ENCODE data around the gene PI4K2B. TPM values are rescaled to one million over a fixed set of nuclear protein-coding genes. Genes with fewer than 3 reads are reported as not detected.

The PI4K2B gene
- total RNA-seq, 1 donor from 2014 or later = 10.7 TPM

DNA sequence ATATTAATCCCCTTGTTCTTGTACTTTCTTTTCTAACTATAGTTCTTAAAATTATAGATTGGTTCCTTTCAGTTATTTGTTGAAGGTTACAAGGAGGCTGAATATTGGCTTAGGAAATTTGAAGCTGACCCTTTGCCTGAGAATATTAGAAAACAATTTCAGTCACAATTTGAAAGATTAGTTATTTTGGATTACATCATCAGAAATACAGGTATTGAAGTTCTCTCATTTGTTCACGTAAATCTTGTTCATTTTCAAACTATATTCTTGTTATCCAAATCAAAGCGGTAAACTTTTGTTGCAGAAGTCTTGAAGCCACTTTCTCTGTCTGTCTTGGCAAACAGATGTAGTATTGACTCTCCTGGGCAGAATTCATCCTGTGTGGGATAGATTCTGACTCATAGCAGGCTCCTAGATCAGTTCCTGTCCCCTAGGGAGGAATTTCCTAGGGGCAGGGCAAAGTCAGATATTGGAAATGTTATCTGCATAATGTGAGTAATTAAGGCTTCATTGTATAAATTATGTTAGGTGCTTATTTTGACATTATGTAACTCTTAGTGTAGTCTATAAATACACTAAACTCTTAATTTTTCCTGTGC, 25.2 kb downstream of the PI4K2B start:
- TF ChIP-seq, protein P1, sequence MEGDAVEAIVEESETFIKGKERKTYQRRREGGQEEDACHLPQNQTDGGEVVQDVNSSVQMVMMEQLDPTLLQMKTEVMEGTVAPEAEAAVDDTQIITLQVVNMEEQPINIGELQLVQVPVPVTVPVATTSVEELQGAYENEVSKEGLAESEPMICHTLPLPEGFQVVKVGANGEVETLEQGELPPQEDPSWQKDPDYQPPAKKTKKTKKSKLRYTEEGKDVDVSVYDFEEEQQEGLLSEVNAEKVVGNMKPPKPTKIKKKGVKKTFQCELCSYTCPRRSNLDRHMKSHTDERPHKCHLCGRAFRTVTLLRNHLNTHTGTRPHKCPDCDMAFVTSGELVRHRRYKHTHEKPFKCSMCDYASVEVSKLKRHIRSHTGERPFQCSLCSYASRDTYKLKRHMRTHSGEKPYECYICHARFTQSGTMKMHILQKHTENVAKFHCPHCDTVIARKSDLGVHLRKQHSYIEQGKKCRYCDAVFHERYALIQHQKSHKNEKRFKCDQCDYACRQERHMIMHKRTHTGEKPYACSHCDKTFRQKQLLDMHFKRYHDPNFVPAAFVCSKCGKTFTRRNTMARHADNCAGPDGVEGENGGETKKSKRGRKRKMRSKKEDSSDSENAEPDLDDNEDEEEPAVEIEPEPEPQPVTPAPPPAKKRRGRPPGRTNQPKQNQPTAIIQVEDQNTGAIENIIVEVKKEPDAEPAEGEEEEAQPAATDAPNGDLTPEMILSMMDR (conservative IDR thresholded peaks at IDR 0.05) = no peak
- no peak overlapping the region for H3K27ac Mint-ChIP-seq (ENCODE audit: unreplicated experiment)
- DNase-seq (ENCODE audit: low read depth, low spot score) = no peak

DNA sequence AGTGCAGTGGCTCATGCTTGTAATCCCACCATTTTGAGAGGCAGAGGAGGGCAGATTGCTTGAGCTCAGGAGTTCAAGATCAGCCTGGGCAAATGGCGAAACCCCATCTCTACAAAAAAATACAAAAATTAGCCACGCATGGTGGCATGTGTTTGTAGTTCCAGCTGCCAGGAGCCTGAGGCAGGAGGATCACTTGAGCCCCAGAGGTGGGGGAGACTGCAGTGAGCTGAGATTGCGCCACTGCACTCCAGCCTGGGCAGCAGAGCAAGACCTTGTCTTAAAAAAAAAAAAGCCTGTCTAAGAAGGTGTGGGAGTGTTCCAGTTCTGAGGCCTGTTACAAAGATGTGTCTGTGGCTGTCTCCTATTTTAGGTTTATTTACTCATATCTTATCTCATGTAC, 38.0 kb downstream of the PI4K2B start:
- H3K27ac Mint-ChIP-seq (ENCODE audit: unreplicated experiment) = no peak overlapping the region

More for the DNA sequence above, 25.2 kb downstream of the PI4K2B start:
- no peaks in the 10 kb centered on the region for H3K4me1 Mint-ChIP-seq
- H3K36me3 Mint-ChIP-seq (ENCODE audit: low read depth) = no peaks in the 10 kb centered on the region
- no peaks in the 10 kb centered on the region for H3K27me3 Mint-ChIP-seq (ENCODE audit: low read depth)
- no peak overlapping the region for H3K4me3 Mint-ChIP-seq
- no peaks in the 10 kb centered on the region for H3K9me3 Mint-ChIP-seq

DNA sequence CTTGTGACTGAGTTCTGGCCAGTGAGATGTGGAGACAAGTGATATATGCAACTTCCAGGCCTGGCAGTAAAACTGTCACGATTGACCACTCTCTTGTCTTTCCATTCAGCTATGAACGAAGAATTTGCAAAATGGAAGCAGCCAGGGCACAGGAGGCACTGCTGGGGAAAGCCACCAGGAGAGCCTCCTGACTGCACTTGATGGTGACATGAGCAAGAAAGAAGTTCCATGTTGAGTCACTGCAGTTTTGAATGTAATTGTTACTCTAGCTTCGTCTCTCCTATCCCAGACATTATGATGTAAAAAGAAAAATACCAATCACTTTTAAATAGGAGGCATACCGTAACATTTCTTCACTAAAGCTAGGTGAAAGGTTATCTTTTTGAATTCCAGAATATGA, 46.4 kb downstream of the PI4K2B start:
- TF ChIP-seq, protein P1 (conservative IDR thresholded peaks at IDR 0.05) = no peak
- H3K36me3 Mint-ChIP-seq (ENCODE audit: low read depth) = no peaks in the 10 kb centered on the region
- no peak overlapping the region for H3K4me3 Mint-ChIP-seq
- no peaks in the 10 kb centered on the region for H3K4me1 Mint-ChIP-seq
- no peak overlapping the region for H3K27ac Mint-ChIP-seq (ENCODE audit: unreplicated experiment)
- H3K27me3 Mint-ChIP-seq (ENCODE audit: low read depth) = peaks cover 2% of the 10 kb centered on the region
- DNase-seq (ENCODE audit: low read depth, low spot score) = no peak
- H3K9me3 Mint-ChIP-seq = no peaks in the 10 kb centered on the region

More for the DNA sequence above, 38.0 kb downstream of the PI4K2B start:
- Mint-ChIP-seq H3K36me3 (ENCODE audit: low read depth) (peaks cover 6% of the 10 kb centered on the region), H3K9me3 (no peaks in the 10 kb centered on the region), H3K4me3 (no peak overlapping the region), H3K27me3 (ENCODE audit: low read depth) (no peaks in the 10 kb centered on the region), H3K4me1 (no peaks in the 10 kb centered on the region)
- TF ChIP-seq, protein P1 (conservative IDR thresholded peaks at IDR 0.05) = no peak
- no peak for DNase-seq (ENCODE audit: low read depth, low spot score)

DNA sequence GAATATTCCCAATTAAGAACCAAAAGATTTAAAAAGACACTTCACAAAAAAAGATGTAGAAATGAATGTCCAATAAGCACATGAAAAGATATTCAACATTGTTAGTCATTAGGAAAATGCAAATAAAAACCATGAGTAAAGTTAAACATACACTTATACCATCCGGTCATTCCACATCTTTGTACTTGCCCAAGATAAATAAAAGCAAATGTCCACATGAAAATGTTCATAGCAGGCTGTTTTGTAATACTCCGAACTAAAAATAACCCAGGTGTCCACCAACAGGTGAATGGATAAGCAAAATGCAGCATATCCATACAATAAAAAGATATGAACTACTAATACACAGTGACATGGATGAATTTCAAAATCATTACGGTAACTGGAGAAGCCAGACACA, 50.1 kb downstream of the PI4K2B start:
- H3K27ac Mint-ChIP-seq (ENCODE audit: unreplicated experiment) = no peak overlapping the region
- H3K9me3 Mint-ChIP-seq = peaks cover 6% of the 10 kb centered on the region
- no peak overlapping the region for H3K4me3 Mint-ChIP-seq
- peaks cover 3% of the 10 kb centered on the region for H3K36me3 Mint-ChIP-seq (ENCODE audit: low read depth)
- no peak for DNase-seq (ENCODE audit: low read depth, low spot score)
- H3K4me1 Mint-ChIP-seq = no peaks in the 10 kb centered on the region
- TF ChIP-seq, protein P1 (conservative IDR thresholded peaks at IDR 0.05) = no peak
- peaks cover 16% of the 10 kb centered on the region for H3K27me3 Mint-ChIP-seq (ENCODE audit: low read depth)

DNA sequence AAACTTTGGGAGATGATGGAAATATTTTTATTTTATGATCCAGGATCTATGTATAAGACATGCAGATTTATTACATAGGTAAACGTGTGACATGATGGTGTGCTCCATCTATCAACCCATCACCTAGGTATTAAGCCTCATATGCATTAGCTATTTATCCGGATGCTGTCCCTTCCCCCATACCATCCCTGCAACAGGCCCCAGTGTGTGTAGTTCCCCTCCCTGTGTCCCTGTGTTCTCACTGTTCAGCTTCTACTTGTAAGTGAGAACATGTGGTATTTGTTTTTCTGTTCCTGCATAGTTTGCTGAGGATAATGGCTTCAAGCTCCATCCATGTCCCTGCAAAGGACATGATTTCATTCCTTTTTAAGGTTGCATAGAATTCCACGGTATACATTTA, 50.6 kb downstream of the PI4K2B start:
- Mint-ChIP-seq H3K4me3 (no peak overlapping the region), H3K36me3 (ENCODE audit: low read depth) (peaks cover 3% of the 10 kb centered on the region), H3K27ac (ENCODE audit: unreplicated experiment) (peak overlapping the region; percentile 51), H3K27me3 (ENCODE audit: low read depth) (peaks cover 16% of the 10 kb centered on the region), H3K4me1 (no peaks in the 10 kb centered on the region), H3K9me3 (peaks cover 6% of the 10 kb centered on the region)
- TF ChIP-seq, protein P1 (conservative IDR thresholded peaks at IDR 0.05) = no peak
- no peak for DNase-seq (ENCODE audit: low read depth, low spot score)
